ENCODE data around the gene NFE2L3.

The NFE2L3 gene

GRCh38 chr7:26212921-26213718 lies 61.1 kb downstream of the NFE2L3 start:
- TF ChIP-seq CTCF (conservative IDR thresholded peaks at IDR 0.05; ENCODE audit: low read length) (no peak), EZH2phosphoT487 (IDR thresholded peaks at IDR 0.05; ENCODE audit: borderline replicate concordance) (no peak)
- H3K4me3 ChIP-seq (ENCODE audit: low read length, poor library complexity, severe bottlenecking) = no peak overlapping the region
- no peaks in the 10 kb centered on the region; the same call in 1 of the 2 replicates for H3F3A ChIP-seq (ENCODE audit: low read depth)
- no peaks in the 10 kb centered on the region for H3K27me3 ChIP-seq (ENCODE audit: insufficient read depth, low read length, poor library complexity, severe bottlenecking)
- no peaks in the 10 kb centered on the region for H3K9me3 ChIP-seq (ENCODE audit: insufficient read depth, low read depth, low read length)
- H4K20me1 ChIP-seq (ENCODE audit: insufficient read depth, low read length, poor library complexity, severe bottlenecking) = peaks cover 51% of the 10 kb centered on the region
- no peaks in the 10 kb centered on the region for H3K9me2 ChIP-seq (replicated peaks; ENCODE audit: low read depth, low read length)
- H3K36me3 ChIP-seq (ENCODE audit: insufficient read depth, low read length) = peaks cover 54% of the 10 kb centered on the region
- peaks cover 22% of the 10 kb centered on the region for H3K4me1 ChIP-seq (ENCODE audit: insufficient read depth, low read length, poor library complexity, severe bottlenecking)
- no peak overlapping the region for H2AFZ ChIP-seq (ENCODE audit: low read length)
- no peak overlapping the region for H3K9ac ChIP-seq (ENCODE audit: low read depth, low read length, poor library complexity, severe bottlenecking)
- no peak overlapping the region for H3K4me2 ChIP-seq (ENCODE audit: low read depth, low read length, poor library complexity, severe bottlenecking)
- peaks cover 47% of the 10 kb centered on the region for H3K79me2 ChIP-seq (ENCODE audit: insufficient read depth, low read length)

- H3K36me3 ChIP-seq (ENCODE audit: insufficient read depth, low read length) = peaks cover 48% of the 10 kb centered on the region
- no peak overlapping the region for H3K4me2 ChIP-seq (ENCODE audit: low read depth, low read length, poor library complexity, severe bottlenecking)
- peaks cover 44% of the 10 kb centered on the region for H4K20me1 ChIP-seq (ENCODE audit: insufficient read depth, low read length, poor library complexity, severe bottlenecking)
- no peak overlapping the region for H2AFZ ChIP-seq (ENCODE audit: low read length)
- no peaks in the 10 kb centered on the region for H3K9me2 ChIP-seq (replicated peaks; ENCODE audit: low read depth, low read length)
- H3K4me1 ChIP-seq (ENCODE audit: insufficient read depth, low read length, poor library complexity, severe bottlenecking) = peaks cover 22% of the 10 kb centered on the region
- no peak overlapping the region for H3K9ac ChIP-seq (ENCODE audit: low read depth, low read length, poor library complexity, severe bottlenecking)
- no peaks in the 10 kb centered on the region for H3K27me3 ChIP-seq (ENCODE audit: insufficient read depth, low read length, poor library complexity, severe bottlenecking)
- H3F3A ChIP-seq (ENCODE audit: low read depth) = no peaks in the 10 kb centered on the region; the same call in 1 of the 2 replicates
- no peaks in the 10 kb centered on the region for H3K9me3 ChIP-seq (ENCODE audit: insufficient read depth, low read depth, low read length)
- TF ChIP-seq CTCF (conservative IDR thresholded peaks at IDR 0.05; ENCODE audit: low read length) (no peak), EZH2phosphoT487 (IDR thresholded peaks at IDR 0.05; ENCODE audit: borderline replicate concordance) (no peak)
- H3K4me3 ChIP-seq (ENCODE audit: low read length, poor library complexity, severe bottlenecking) = no peak overlapping the region
- H3K79me2 ChIP-seq (ENCODE audit: insufficient read depth, low read length) = peaks cover 39% of the 10 kb centered on the region
Observed at GRCh38 chr7:26213807-26214515, 62.0 kb downstream of the NFE2L3 start.

- H4K20me1 ChIP-seq (ENCODE audit: insufficient read depth, low read length, poor library complexity, severe bottlenecking) = peaks cover 23% of the 10 kb centered on the region
- H3K4me2 ChIP-seq (ENCODE audit: low read depth, low read length, poor library complexity, severe bottlenecking) = no peak overlapping the region
- no peaks in the 10 kb centered on the region for H3K27me3 ChIP-seq (ENCODE audit: insufficient read depth, low read length, poor library complexity, severe bottlenecking)
- H3K9me3 ChIP-seq (ENCODE audit: insufficient read depth, low read depth, low read length) = no peaks in the 10 kb centered on the region
- no peaks in the 10 kb centered on the region; the same call in 1 of the 2 replicates for H3F3A ChIP-seq (ENCODE audit: low read depth)
- TF ChIP-seq CTCF (conservative IDR thresholded peaks at IDR 0.05; ENCODE audit: low read length) (no peak), EZH2phosphoT487 (IDR thresholded peaks at IDR 0.05; ENCODE audit: borderline replicate concordance) (no peak)
- peaks cover 1% of the 10 kb centered on the region for H3K4me1 ChIP-seq (ENCODE audit: insufficient read depth, low read length, poor library complexity, severe bottlenecking)
- no peak overlapping the region for H3K4me3 ChIP-seq (ENCODE audit: low read length, poor library complexity, severe bottlenecking)
- peaks cover 18% of the 10 kb centered on the region for H3K79me2 ChIP-seq (ENCODE audit: insufficient read depth, low read length)
- peaks cover 27% of the 10 kb centered on the region; the same call in 1 of the 2 replicates for H3K36me3 ChIP-seq (ENCODE audit: insufficient read depth, low read length)
- H3K9ac ChIP-seq (ENCODE audit: low read depth, low read length, poor library complexity, severe bottlenecking) = no peak overlapping the region
- H2AFZ ChIP-seq (ENCODE audit: low read length) = no peak overlapping the region
- no peaks in the 10 kb centered on the region for H3K9me2 ChIP-seq (replicated peaks; ENCODE audit: low read depth, low read length)
Observed at GRCh38 chr7:26216049-26216448, 64.1 kb downstream of the NFE2L3 start.
